ENCODE data around the gene C9orf85. TPM values are rescaled to one million over a fixed set of nuclear protein-coding genes. Genes with fewer than 3 reads are reported as not detected.
A peak's percentile ranks its signal among the peaks of the same experiment; 100 is the strongest.

C9orf85 gene
- total and polyA plus RNA-seq, 2 of the 4 experiments (the other 2 are of a cell fraction), result 4.3 to 8.4 TPM

- Histone ChIP-seq H3K27me3 (ENCODE audit: control insufficient read depth, insufficient read depth, low read length) (no peaks in the 10 kb centered on the region), H3K4me2 (ENCODE audit: low read depth, low read length) (no peak overlapping the region), H2BK20ac (ENCODE audit: low read depth, low read length) (no peak overlapping the region), H3K9ac (ENCODE audit: low read depth, low read length) (no peak overlapping the region), H4K8ac (ENCODE audit: low read depth in 2 of 2, low read length in 2 of 2) (no peak overlapping the region), H2BK5ac (ENCODE audit: low read depth, low read length, poor library complexity, severe bottlenecking) (no peak overlapping the region), H3K18ac (ENCODE audit: low read depth, low read length) (no peak overlapping the region), H2AK5ac (ENCODE audit: low read depth, low read length) (no peak overlapping the region), H3K9me1 (ENCODE audit: insufficient read depth, low read length) (no peaks in the 10 kb centered on the region; the same call in 1 of the 2 replicates), H4K5ac (ENCODE audit: low read depth, low read length) (no peak overlapping the region), H4K20me1 (ENCODE audit: insufficient read depth, low read length) (no peaks in the 10 kb centered on the region), H3K27ac (ENCODE audit: insufficient read depth, low read length) (no peak overlapping the region), H2AK9ac (replicated peaks; ENCODE audit: low read depth, low read length, poor library complexity) (no peak overlapping the region), H3K14ac (replicated peaks; ENCODE audit: low read depth, low read length) (0 out of 2 replicates have a peak overlapping the region, but pooled peaks have one; percentile 9), H2AFZ (replicated peaks; ENCODE audit: low read length, poor library complexity) (no peak overlapping the region), H3K9me3 (ENCODE audit: control insufficient read depth, insufficient read depth, low read length) (no peaks in the 10 kb centered on the region), H3K56ac (ENCODE audit: extremely low read depth, insufficient read depth, low read length) (no peak overlapping the region), H3K36me3 (ENCODE audit: control insufficient read depth, insufficient read depth, low read length) (no peaks in the 10 kb centered on the region), H3K4ac (ENCODE audit: low read depth, low read length) (no peak overlapping the region), H4K91ac (ENCODE audit: insufficient read depth, low read depth, low read length) (no peak overlapping the region), H3K4me3 (ENCODE audit: insufficient read depth, low read depth, low read length) (no peak overlapping the region), H2BK120ac (ENCODE audit: low read depth, low read length) (no peak overlapping the region), H3K4me1 (ENCODE audit: control insufficient read depth, insufficient read depth, low read length) (peaks cover 5% of the 10 kb centered on the region; the same call in 1 of the 2 replicates), H3K79me1 (ENCODE audit: low read depth in 1 of 2, low read length in 2 of 2) (peaks cover 12 to 24% of the 10 kb centered on the region in 2 experiments), H3K23ac (ENCODE audit: low read depth, low read length) (no peak overlapping the region), H2BK15ac (ENCODE audit: low read depth, low read length) (no peak overlapping the region)
- DNase-seq (peak; percentile 12), ATAC-seq (ENCODE audit: low read depth) (no peak)
- in situ Hi-C loops (cut with MboI; ENCODE audit: low sequenced_read_pairs) (no loop called here), intact Hi-C loops (cut with micrococcal nuclease) (loop anchor here (5.0 kb wide), 1 partner anchor 45 kb away; no protein-coding TSS in a partner anchor), dilution Hi-C loops (cut with HindIII; ENCODE audit: low sequenced_read_pairs, unreplicated experiment) (no loop called here)
- TF ChIP-seq CEBPB (IDR thresholded peaks at IDR 0.05; ENCODE audit: low read depth, low read length) (no peak), MAZ (IDR thresholded peaks at IDR 0.05; ENCODE audit: borderline replicate concordance, low read depth, low read length) (no peak), NFE2L2 (IDR thresholded peaks at IDR 0.05; ENCODE audit: low read depth, low read length) (no peak), BHLHE40 (IDR thresholded peaks at IDR 0.05; ENCODE audit: low read depth, low read length) (no peak), CHD1 (IDR thresholded peaks at IDR 0.05; ENCODE audit: low read depth, low read length) (no peak), SMC3 (IDR thresholded peaks at IDR 0.05; ENCODE audit: low read depth, low read length) (no peak), FOS (IDR thresholded peaks at IDR 0.05; ENCODE audit: low read depth, low read length) (no peak), MXI1 (IDR thresholded peaks at IDR 0.05; ENCODE audit: borderline replicate concordance, low read depth, low read length) (no peak), RAD21 (IDR thresholded peaks at IDR 0.05; ENCODE audit: low read length) (no peak), MAFK (IDR thresholded peaks at IDR 0.05; ENCODE audit: low read depth, low read length) (no peak), POLR2A (IDR thresholded peaks at IDR 0.05; ENCODE audit: low read depth, low read length) (no peak), ELK1 (IDR thresholded peaks at IDR 0.05; ENCODE audit: borderline replicate concordance, low read depth, low read length) (no peak), RCOR1 (IDR thresholded peaks at IDR 0.05; ENCODE audit: insufficient replicate concordance, low read length) (no peak), RFX5 (IDR thresholded peaks at IDR 0.05; ENCODE audit: low read depth, low read length) (no peak), USF2 (IDR thresholded peaks at IDR 0.05; ENCODE audit: low read depth, low read length) (no peak), CTCF (conservative IDR thresholded peaks at IDR 0.05; ENCODE audit: low read depth, low read length) (no peak)
- BruUV-seq (replicated peaks), result no TSS peak
- no CpG with 5 or more reads among the region's 2 CpGs for WGBS, 2 experiments (ENCODE audit: extremely low coverage in 2 of 2, insufficient read length in 1 of 2)
- CTCF ChIA-PET, result no interaction called here
- POLR2A ChIA-PET (ENCODE audit: unreplicated experiment), result no interaction called here
Measured at GRCh38 chr9:71941998-71942567, 30.6 kb downstream of the C9orf85 start.
